ENCODE results near the gene PNPLA6. TPM values are rescaled to one million over a fixed set of nuclear protein-coding genes. Genes with fewer than 3 reads are reported as not detected.

The PNPLA6 gene
- total and polyA plus RNA-seq, 2 experiments from 2014 or later, result 43.0 to 50.5 TPM

DNA sequence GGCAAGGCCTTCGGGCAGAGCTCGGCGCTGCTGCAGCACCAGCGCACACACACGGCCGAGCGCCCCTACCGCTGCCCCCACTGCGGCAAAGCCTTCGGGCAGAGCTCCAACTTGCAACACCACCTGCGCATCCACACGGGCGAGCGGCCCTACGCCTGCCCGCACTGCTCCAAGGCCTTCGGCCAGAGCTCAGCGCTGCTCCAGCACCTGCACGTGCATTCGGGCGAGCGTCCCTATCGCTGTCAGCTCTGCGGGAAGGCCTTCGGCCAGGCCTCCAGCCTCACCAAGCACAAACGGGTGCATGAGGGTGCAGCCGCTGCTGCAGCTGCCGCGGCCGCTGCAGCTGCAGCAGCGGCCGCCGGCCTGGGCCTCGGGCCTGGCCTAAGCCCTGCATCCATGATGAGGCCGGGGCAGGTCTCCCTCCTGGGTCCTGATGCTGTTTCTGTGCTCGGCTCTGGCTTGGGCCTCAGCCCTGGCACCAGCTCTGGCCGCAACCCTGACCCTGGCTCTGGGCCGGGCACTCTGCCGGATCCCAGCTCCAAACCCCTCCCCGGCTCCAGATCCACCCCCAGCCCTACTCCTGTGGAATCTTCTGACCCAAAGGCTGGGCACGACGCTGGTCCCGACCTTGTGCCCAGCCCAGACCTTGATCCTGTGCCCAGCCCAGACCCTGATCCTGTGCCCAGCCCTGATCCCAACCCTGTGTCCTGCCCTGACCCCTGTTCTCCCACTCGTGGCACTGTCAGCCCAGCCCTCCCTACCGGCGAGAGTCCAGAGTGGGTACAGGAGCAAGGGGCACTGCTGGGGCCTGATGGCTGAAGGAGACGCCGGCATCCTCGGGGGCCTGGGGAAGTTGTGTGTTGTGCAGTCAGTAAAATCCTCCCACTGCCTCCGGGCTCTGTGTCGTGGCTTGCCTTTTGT is 15.1 kb upstream of the PNPLA6 start:
- H3K4me3 ChIP-seq, result no peak overlapping the region
- H3K4me1 ChIP-seq (ENCODE audit: insufficient read depth), result peaks cover 19% of the 10 kb centered on the region
- no peak for TF ChIP-seq EZH2 (IDR thresholded peaks at IDR 0.05; ENCODE audit: borderline replicate concordance)
- TF ChIP-seq EZH2phosphoT487 (IDR thresholded peaks at IDR 0.05; ENCODE audit: low read depth, severe bottlenecking, unreplicated experiment), result no peak
- TF ChIP-seq, protein P1, sequence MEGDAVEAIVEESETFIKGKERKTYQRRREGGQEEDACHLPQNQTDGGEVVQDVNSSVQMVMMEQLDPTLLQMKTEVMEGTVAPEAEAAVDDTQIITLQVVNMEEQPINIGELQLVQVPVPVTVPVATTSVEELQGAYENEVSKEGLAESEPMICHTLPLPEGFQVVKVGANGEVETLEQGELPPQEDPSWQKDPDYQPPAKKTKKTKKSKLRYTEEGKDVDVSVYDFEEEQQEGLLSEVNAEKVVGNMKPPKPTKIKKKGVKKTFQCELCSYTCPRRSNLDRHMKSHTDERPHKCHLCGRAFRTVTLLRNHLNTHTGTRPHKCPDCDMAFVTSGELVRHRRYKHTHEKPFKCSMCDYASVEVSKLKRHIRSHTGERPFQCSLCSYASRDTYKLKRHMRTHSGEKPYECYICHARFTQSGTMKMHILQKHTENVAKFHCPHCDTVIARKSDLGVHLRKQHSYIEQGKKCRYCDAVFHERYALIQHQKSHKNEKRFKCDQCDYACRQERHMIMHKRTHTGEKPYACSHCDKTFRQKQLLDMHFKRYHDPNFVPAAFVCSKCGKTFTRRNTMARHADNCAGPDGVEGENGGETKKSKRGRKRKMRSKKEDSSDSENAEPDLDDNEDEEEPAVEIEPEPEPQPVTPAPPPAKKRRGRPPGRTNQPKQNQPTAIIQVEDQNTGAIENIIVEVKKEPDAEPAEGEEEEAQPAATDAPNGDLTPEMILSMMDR (IDR thresholded peaks at IDR 0.05; ENCODE audit: poor library complexity), result no peak
- no peak overlapping the region for H3K27ac ChIP-seq
- no peak overlapping the region for H3K4me2 ChIP-seq
- H3K79me2 ChIP-seq, result peaks cover 36% of the 10 kb centered on the region
- 97% methylated on average over 40 of the region's 51 CpGs for WGBS (ENCODE audit: low lambda C conversion rate, missing lambda C conversion rate)
- no peaks in the 10 kb centered on the region for H3K9me2 ChIP-seq (replicated peaks; ENCODE audit: insufficient read depth)
- H3K27me3 ChIP-seq, result no peaks in the 10 kb centered on the region
- H3K36me3 ChIP-seq (replicated peaks; ENCODE audit: insufficient read depth, low read depth), result no peaks in the 10 kb centered on the region
- DNase-seq (ENCODE audit: low spot score), result no peak
- H2AFZ ChIP-seq, result no peak overlapping the region
- H4K20me1 ChIP-seq (ENCODE audit: insufficient read depth, poor library complexity, severe bottlenecking), result no peaks in the 10 kb centered on the region
- no peaks in the 10 kb centered on the region for H3K9me3 ChIP-seq (ENCODE audit: low read depth)

DNA sequence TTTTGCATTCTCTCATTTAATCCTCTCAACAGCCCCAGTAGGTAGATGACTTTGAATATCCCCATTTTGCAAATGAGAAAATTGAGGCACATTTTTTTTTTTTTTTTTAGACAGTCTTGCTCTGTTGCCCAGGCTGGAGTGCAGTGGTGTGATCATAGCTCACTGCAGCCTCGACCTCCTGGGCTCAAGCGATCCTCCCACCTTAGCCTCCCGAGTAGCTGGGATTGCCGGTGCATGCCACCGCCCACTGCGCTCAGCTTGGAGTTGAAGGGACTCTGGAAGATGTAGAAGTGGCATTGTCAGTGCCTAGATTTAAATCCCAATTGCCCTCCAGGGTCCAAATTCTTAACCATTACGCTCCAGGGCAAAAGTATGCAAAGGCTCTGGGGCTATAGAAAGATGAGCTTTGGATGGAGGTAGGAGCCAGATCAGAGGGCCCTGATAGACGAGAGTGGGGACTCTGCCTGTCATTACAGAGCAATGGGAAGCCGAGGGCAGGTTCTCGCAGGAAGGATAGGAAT is 13.9 kb upstream of the PNPLA6 start:
- H2AFZ ChIP-seq, result no peak overlapping the region
- no peaks in the 10 kb centered on the region for H3K36me3 ChIP-seq (replicated peaks; ENCODE audit: insufficient read depth, low read depth)
- 52% methylated on average over 10 of the region's 10 CpGs for WGBS (ENCODE audit: low lambda C conversion rate, missing lambda C conversion rate)
- peaks cover 16% of the 10 kb centered on the region for H3K4me1 ChIP-seq (ENCODE audit: insufficient read depth)
- H3K9me2 ChIP-seq (replicated peaks; ENCODE audit: insufficient read depth), result no peaks in the 10 kb centered on the region
- H3K27me3 ChIP-seq, result no peaks in the 10 kb centered on the region
- peak overlapping the region; percentile 81 for H3K27ac ChIP-seq
- H4K20me1 ChIP-seq (ENCODE audit: insufficient read depth, poor library complexity, severe bottlenecking), result no peaks in the 10 kb centered on the region
- TF ChIP-seq, protein P1 (IDR thresholded peaks at IDR 0.05; ENCODE audit: poor library complexity), result no peak
- TF ChIP-seq EZH2 (IDR thresholded peaks at IDR 0.05; ENCODE audit: borderline replicate concordance) (no peak), EZH2phosphoT487 (IDR thresholded peaks at IDR 0.05; ENCODE audit: low read depth, severe bottlenecking, unreplicated experiment) (no peak)
- H3K9me3 ChIP-seq (ENCODE audit: low read depth), result no peaks in the 10 kb centered on the region
- H3K4me3 ChIP-seq, result no peak overlapping the region
- H3K4me2 ChIP-seq, result peak overlapping the region; percentile 96
- no peak for DNase-seq (ENCODE audit: low spot score)
- H3K79me2 ChIP-seq, result peaks cover 28% of the 10 kb centered on the region

DNA sequence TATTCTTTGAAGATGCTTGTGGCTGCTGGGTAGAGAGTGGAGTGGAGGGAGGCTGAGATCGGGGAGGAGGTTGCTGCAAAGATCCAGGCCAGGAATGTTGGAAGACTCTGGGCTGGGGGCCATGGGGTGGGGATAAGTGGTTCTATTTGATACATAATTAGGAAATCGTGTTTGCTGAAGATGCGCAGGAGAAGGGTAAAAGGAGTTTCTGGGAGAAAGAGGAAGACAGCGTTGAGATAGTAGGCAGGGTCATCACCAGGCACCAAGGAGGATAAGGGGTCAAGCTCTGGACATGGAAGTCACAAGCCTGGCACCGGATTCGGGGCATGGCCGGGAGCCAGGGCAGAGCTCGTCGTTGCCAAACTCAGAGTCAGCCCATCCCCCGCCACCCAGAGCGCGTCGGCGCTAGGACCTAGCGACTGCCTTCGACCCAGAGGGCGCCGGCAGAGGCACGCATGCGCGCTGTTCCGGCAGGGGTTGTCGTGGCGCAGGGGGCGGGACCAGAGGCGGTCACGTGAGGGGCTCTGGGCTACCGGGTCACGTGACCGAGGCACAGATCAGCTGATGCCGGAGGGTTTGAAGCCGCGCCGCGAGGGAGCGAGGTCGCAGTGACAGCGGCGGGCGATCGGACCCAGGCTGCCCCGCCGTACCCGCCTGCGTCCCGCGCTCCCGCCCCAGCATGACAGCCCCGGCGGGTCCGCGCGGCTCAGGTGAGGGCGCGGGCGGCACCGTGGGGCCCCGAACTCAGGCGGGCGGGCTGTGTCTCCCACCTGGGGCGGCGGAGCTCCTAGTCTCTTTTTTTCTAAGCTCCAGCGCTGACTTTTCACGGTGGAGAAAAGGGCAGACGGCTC is 13.2 kb upstream of the PNPLA6 start, which contains the start of gene MCOLN1:
MCOLN1 (plus strand) TSS at position 553 of the 851 bp plus-strand sequence; CDS start at position 680, 127 bp downstream.
- peak; percentile 100 for DNase-seq (ENCODE audit: low spot score)
- H3K9me3 ChIP-seq (ENCODE audit: low read depth), result no peaks in the 10 kb centered on the region
- H3K4me3 ChIP-seq, result peak within 1 kb of the TSS; percentile 57
- H4K20me1 ChIP-seq (ENCODE audit: insufficient read depth, poor library complexity, severe bottlenecking), result no peaks in the 10 kb centered on the region
- H3K36me3 ChIP-seq (replicated peaks; ENCODE audit: insufficient read depth, low read depth), result no peaks in the 10 kb centered on the region
- peak within 1 kb of the TSS; percentile 81 for H3K27ac ChIP-seq
- TF ChIP-seq EZH2phosphoT487 (IDR thresholded peaks at IDR 0.05; ENCODE audit: low read depth, severe bottlenecking, unreplicated experiment), result no peak
- no peak for TF ChIP-seq EZH2 (IDR thresholded peaks at IDR 0.05; ENCODE audit: borderline replicate concordance)
- H3K27me3 ChIP-seq, result no peaks in the 10 kb centered on the region
- H3K4me1 ChIP-seq (ENCODE audit: insufficient read depth), result peaks cover 16% of the 10 kb centered on the region
- no peaks in the 10 kb centered on the region for H3K9me2 ChIP-seq (replicated peaks; ENCODE audit: insufficient read depth)
- peak within 1 kb of the TSS; percentile 96 for H3K4me2 ChIP-seq
- H2AFZ ChIP-seq, result peak within 1 kb of the TSS; percentile 79
- 1% methylated on average over 50 of the region's 65 CpGs for WGBS (ENCODE audit: low lambda C conversion rate, missing lambda C conversion rate)
- H3K79me2 ChIP-seq, result peaks cover 21% of the 10 kb centered on the region

Data from hepatocyte (in vitro differentiated cells).